HG03571 (cell line): ENCODE measurements around the gene CFHR1.
"Not testable (repeated sequence)": the region's sequence is repeated elsewhere in the genome, so short reads cannot be mapped to it uniquely, and the experiment has no call there.

ENCODE experiments used
- ATAC-seq: cut with Tn5 transposase; IDR thresholded peaks from one replicate; pipeline ENCODE4 v1.9.1; 2021; ENCODE audit not compliant: unreplicated experiment

CFHR1 gene

DNA sequence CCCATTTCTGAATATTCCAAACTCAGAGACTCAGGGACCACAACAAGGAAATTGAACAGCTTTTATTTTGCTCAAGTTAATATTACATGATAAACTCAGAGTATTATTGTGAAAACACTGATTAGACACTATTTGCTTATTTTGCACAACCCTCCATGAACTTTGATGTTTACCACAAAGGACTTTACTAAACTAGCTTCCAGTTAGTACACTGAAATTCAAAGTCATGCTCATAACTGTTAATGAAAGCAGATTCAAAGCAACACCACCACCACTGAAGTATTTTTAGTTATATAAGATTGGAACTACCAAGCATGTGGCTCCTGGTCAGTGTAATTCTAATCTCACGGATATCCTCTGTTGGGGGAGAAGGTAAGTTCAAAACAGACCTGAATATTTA is at the start of gene CFHR1:
Gene CFHR1, plus strand, starts transcription at position 201 of the 400 bp plus-strand sequence. Its CDS starts 114 bp downstream, at position 315.
- ATAC-seq, result not testable (repeated sequence)

- ATAC-seq, result not testable (repeated sequence)
These were observed 49.7 kb upstream of the CFHR1 start for GRCh38 chr1:196769823-196770222.

- ATAC-seq, result no peak
These were observed 45.8 kb upstream of the CFHR1 start for GRCh38 chr1:196773713-196774112.

GRCh38 chr1:196774175-196774574 is 45.4 kb upstream of the CFHR1 start:
- no peak for ATAC-seq

GRCh38 chr1:196774603-196775002 is 44.9 kb upstream of the CFHR1 start, which contains the start of gene CFHR3:
Gene CFHR3, plus strand, starts transcription at chr1:196774840. Its CDS starts 47 bp downstream, at chr1:196774887.
- ATAC-seq, result no peak

- ATAC-seq, result no peak
These were observed 41.9 kb upstream of the CFHR1 start for GRCh38 chr1:196777603-196778002.

DNA sequence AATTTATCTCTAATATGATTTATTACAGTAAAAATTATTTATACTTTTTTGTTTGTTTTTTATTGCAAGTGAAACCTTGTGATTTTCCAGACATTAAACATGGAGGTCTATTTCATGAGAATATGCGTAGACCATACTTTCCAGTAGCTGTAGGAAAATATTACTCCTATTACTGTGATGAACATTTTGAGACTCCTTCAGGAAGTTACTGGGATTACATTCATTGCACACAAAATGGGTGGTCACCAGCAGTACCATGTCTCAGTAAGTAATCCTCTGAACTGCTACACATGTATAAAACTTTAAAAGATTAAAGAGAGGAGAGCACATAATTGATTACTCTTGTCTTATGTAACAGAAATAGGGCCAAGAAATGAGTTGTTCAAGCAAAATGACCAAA is 40.4 kb upstream of the CFHR1 start:
- no peak for ATAC-seq

GRCh38 chr1:196791252-196791651 is 28.3 kb upstream of the CFHR1 start:
- not testable (repeated sequence) for ATAC-seq

DNA sequence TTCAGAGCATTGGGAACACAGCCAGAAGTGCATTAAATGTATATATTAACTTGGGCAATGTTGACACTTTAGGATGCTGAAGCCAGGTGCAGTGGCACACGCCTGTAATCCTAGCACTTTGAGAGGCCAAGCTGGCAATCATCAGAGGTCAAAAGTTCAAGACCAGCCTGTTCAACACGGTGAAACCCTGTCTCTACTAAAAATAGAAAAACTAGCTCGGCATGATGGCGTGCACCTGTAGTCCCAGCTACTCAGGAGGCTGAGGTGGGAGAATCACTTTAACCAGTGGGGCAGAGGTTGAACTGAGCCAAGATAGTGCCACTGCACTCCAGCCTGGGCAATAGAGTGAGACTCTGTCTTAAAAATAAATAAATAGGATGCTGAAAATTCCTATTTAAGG is 25.4 kb upstream of the CFHR1 start:
- not testable (repeated sequence) for ATAC-seq

- ATAC-seq, result no peak
These were observed 21.6 kb upstream of the CFHR1 start for GRCh38 chr1:196797891-196798290.

- ATAC-seq, result not testable (repeated sequence)
These were observed 17.6 kb upstream of the CFHR1 start for GRCh38 chr1:196801920-196802319.

DNA sequence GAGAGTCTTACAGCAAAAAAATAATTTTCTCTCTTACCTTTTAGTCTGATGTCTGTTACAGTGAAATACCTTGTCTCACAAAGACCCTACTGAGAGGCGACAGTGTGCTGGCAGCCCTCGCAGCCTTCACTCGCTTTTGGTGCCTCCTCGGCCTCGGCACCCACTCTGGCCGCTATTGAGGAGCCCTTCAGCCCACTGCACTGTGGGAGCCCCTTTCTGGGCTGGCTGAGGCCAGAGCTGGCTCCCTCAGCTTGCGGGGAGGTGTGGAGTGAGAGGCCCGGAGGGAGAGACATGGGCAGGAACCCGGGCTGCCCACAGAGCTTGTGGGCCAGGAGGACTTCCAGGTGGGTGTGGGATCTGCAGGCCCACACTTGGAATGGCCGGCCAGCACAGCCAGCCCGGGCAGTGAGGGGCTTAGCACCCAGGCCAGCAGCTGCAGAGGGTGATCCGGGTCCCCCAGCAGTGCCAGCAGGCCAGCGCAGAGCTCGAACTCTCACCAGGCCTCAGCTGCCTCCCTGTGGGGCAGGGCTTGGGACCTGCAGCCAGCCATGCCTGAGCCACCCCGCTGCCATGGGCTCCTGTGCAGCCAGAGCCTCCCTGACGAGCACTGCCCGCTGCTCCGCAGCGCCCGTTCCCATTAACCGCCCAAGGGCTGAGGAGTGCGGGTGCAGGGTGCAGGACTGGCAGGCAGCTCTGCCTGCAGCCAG is 10.8 kb upstream of the CFHR1 start:
- ATAC-seq, result no peak

GRCh38 chr1:196817442-196817841 is 2.1 kb upstream of the CFHR1 start:
- not testable (repeated sequence) for ATAC-seq

DNA sequence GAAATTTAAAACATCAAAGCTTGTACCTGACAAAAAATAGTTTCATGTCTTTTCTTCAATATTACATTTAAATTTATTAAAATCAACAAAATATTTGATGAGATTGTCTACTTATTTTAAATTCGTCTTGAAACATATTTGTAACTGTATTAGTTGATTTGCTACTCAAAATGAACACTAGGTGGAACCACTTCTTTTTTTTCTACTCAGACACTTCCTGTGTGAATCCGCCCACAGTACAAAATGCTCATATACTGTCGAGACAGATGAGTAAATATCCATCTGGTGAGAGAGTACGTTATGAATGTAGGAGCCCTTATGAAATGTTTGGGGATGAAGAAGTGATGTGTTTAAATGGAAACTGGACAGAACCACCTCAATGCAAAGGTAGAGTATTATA is 8.3 kb downstream of the CFHR1 start:
- ATAC-seq, result not testable (repeated sequence)

DNA sequence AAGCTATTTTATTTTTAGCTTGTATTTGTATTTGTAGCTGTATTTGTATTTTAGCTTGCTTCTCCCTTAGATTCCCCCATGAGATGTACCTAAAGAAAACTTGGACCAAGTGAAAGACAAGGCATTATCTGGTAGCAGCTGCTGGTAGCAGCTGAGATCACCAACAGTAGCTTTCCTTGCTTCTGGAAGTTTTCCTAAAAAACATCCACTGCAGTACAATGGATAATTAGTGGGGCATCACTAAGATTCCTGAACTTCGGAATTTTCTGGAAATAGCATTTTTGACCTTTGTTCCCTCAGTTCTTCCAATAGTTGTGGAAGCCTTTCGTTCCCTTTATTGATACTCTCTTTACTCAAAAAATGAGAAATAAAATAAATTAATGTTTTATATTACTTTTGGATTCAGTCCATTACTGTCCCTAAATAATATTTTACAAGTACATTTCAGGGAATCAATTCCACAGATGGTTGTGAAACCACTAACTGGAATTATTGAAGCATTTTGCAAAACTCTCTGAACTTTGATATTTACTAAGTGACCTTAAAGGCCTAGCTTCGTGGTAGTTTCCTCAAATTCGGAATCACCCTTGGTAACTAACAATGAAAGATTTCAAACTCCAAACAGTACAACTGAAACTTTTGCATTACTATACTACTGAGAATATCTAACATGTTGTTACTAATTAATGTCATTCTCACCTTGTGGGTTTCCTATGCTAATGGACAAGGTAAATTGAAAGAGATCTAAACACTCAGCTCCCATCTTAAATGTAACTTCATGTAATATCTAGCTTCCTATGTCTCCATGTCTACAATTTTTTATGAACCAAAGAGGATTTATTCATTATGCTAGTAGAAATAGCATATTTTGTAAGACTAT is 30.3 kb downstream of the CFHR1 start:
- ATAC-seq, result not testable (repeated sequence)

- no peak for ATAC-seq
These were observed 36.5 kb downstream of the CFHR1 start for GRCh38 chr1:196856053-196856452.

GRCh38 chr1:196857188-196857587 is 37.7 kb downstream of the CFHR1 start:
- no peak for ATAC-seq

GRCh38 chr1:196858811-196859210 is 39.3 kb downstream of the CFHR1 start:
- ATAC-seq, result no peak

DNA sequence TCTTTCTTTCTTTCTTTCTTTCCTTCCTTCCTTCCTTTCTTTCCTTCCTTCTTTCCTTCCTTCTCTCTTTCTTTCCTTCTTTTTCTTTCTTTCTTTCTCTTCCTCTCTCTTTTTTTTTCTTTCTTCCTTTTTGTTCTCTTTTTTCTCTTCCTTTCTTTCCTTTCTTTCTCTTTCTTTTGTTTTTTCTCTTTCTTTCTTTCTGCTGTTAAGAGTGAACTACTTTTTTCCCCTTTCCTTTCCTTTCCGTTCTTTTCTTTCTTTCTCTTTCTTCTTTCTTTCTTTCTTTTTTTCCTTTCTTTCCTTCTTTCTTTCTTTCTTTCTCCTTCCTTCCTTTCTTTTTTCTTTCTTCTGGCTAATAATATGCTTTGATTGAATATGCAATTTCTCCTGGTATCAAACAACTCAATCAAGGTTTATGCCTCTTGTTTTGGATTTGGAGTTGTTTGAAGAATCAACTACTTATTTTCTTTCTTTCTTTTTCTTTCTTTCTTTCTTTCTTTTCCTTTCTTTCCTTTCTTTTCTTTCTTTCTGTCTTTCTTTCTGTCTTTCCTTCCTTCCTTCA is 40.9 kb downstream of the CFHR1 start:
- ATAC-seq, result no peak

- no peak for ATAC-seq
These were observed 41.9 kb downstream of the CFHR1 start for GRCh38 chr1:196861429-196861828.

GRCh38 chr1:196866974-196867373 is 47.4 kb downstream of the CFHR1 start:
- no peak for ATAC-seq

DNA sequence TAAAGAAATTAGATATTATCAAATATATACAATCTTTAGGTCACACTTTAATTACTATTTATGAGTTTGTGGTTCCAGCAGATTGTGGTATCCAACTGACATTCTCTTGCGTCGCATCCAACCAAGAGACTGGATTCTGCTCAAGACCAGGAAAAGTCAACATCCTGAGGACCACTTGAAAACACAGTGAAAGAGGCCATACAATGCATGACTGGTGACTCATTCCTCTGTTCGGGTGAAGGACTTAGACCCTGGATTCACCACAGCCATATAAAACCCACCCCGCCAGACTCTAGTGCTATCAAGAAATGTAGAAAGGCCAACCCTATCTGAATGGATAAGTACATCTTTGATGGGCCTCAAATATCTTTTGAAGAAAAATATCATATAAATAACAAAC is 53.9 kb downstream of the CFHR1 start:
- ATAC-seq, result no peak
